HEK293 (cell line): ENCODE measurements around the gene ASAP2.

ENCODE experiments used
- BCL11A ChIP-seq: fragments of 450-650 bp; formaldehyde crosslinking; IDR thresholded peaks from 2 replicates; pipeline ENCODE4 v1.5.1; 2016; ENCODE audit warnings: low read depth, missing biosample characterization, missing genetic modification characterization
- CTCF ChIP-seq: fragments of 450-650 bp; formaldehyde crosslinking; IDR thresholded peaks from 2 replicates; pipeline ENCODE4 v1.5.1; 2016; ENCODE audit warnings: missing biosample characterization, missing genetic modification characterization
- TCF7L2 ChIP-seq: IDR thresholded peaks from 2 replicates; pipeline ENCODE4 v1.6.1; 2011; ENCODE audit warnings: low read depth, mild to moderate bottlenecking, inconsistent platforms, low read length, moderate library complexity, borderline replicate concordance
- ZBTB17 ChIP-seq: fragments of 450-650 bp; formaldehyde crosslinking; IDR thresholded peaks from 2 replicates; pipeline ENCODE4 v1.5.1; 2016; ENCODE audit warnings: missing biosample characterization, missing genetic modification characterization
- ZNF585B ChIP-seq: fragments of 450-650 bp; formaldehyde crosslinking; IDR thresholded peaks from 2 replicates; pipeline ENCODE4 v1.5.1; 2016; ENCODE audit warnings: missing biosample characterization, missing genetic modification characterization
- TF ChIP-seq, protein P1 (sequence below): fragments of 450-650 bp; formaldehyde crosslinking; IDR thresholded peaks from 2 replicates; pipeline ENCODE4 v1.5.1; 2016; ENCODE audit warnings: missing biosample characterization, missing genetic modification characterization
- TF ChIP-seq, protein P2 (sequence below): fragments of 450-650 bp; formaldehyde crosslinking; IDR thresholded peaks from 2 replicates; pipeline ENCODE4 v1.5.1; 2016; ENCODE audit warnings: missing biosample characterization, missing genetic modification characterization, low read depth
- TF ChIP-seq, protein P3 (sequence below): fragments of 450-650 bp; formaldehyde crosslinking; IDR thresholded peaks from 2 replicates; pipeline ENCODE4 v1.5.1; 2016; ENCODE audit warnings: missing biosample characterization, missing genetic modification characterization
- TF ChIP-seq, protein P4 (sequence below): fragments of 450-650 bp; formaldehyde crosslinking; IDR thresholded peaks from 2 replicates; pipeline ENCODE4 v1.5.1; 2016; ENCODE audit warnings: missing biosample characterization, missing genetic modification characterization

DNA sequence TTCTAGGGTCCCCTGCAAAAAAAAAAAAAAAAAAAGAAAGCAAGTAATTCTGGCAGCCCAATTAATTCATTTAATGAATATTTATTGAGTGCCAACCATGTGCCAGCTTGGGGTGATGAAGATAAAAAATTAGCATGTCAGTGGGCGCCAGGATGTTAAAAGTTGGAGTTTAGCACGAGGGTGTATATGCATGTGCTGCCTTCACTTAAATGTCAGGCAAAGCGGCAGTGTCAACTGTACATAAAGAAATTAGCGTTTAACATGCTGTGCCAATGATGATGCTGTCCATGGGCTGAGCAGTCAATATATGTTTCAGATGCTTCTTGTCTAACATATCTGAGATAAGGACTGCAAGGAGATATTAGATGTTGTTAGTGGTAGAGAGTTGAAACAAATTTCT lies 49.5 kb downstream of the ASAP2 start:
- TF ChIP-seq ZBTB17 (tag by site-specific recombination) (no peak), BCL11A (tag by site-specific recombination) (no peak), CTCF (tag by site-specific recombination) (no peak), TCF7L2 (no peak), ZNF585B (tag by site-specific recombination) (no peak)
- TF ChIP-seq, protein P1, sequence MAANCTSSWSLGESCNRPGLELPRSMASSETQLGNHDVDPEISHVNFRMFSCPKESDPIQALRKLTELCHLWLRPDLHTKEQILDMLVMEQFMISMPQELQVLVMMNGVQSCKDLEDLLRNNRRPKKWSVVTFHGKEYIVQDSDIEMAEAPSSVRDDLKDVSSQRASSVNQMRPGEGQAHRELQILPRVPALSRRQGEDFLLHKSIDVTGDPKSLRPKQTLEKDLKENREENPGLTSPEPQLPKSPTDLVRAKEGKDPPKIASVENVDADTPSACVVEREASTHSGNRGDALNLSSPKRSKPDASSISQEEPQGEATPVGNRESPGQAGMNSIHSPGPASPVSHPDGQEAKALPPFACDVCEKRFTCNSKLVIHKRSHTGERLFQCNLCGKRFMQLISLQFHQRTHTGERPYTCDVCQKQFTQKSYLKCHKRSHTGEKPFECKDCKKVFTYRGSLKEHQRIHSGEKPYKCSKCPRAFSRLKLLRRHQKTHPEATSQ (tag by site-specific recombination): no peak
- TF ChIP-seq, protein P2, sequence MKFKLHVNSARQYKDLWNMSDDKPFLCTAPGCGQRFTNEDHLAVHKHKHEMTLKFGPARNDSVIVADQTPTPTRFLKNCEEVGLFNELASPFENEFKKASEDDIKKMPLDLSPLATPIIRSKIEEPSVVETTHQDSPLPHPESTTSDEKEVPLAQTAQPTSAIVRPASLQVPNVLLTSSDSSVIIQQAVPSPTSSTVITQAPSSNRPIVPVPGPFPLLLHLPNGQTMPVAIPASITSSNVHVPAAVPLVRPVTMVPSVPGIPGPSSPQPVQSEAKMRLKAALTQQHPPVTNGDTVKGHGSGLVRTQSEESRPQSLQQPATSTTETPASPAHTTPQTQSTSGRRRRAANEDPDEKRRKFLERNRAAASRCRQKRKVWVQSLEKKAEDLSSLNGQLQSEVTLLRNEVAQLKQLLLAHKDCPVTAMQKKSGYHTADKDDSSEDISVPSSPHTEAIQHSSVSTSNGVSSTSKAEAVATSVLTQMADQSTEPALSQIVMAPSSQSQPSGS (tag by site-specific recombination): no peak
- TF ChIP-seq, protein P3, sequence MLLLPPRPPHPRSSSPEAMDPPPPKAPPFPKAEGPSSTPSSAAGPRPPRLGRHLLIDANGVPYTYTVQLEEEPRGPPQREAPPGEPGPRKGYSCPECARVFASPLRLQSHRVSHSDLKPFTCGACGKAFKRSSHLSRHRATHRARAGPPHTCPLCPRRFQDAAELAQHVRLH (tag by site-specific recombination): no peak
- TF ChIP-seq, protein P4, sequence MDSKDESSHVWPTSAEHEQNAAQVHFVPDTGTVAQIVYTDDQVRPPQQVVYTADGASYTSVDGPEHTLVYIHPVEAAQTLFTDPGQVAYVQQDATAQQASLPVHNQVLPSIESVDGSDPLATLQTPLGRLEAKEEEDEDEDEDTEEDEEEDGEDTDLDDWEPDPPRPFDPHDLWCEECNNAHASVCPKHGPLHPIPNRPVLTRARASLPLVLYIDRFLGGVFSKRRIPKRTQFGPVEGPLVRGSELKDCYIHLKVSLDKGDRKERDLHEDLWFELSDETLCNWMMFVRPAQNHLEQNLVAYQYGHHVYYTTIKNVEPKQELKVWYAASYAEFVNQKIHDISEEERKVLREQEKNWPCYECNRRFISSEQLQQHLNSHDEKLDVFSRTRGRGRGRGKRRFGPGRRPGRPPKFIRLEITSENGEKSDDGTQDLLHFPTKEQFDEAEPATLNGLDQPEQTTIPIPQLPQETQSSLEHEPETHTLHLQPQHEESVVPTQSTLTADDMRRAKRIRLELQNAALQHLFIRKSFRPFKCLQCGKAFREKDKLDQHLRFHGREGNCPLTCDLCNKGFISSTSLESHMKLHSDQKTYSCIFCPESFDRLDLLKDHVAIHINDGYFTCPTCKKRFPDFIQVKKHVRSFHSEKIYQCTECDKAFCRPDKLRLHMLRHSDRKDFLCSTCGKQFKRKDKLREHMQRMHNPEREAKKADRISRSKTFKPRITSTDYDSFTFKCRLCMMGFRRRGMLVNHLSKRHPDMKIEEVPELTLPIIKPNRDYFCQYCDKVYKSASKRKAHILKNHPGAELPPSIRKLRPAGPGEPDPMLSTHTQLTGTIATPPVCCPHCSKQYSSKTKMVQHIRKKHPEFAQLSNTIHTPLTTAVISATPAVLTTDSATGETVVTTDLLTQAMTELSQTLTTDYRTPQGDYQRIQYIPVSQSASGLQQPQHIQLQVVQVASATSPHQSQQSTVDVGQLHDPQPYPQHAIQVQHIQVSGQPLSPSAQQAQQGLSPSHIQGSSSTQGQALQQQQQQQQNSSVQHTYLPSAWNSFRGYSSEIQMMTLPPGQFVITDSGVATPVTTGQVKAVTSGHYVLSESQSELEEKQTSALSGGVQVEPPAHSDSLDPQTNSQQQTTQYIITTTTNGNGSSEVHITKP (tag by site-specific recombination): no peak
